ENCODE results near the gene TFDP1.

TFDP1 gene

DNA sequence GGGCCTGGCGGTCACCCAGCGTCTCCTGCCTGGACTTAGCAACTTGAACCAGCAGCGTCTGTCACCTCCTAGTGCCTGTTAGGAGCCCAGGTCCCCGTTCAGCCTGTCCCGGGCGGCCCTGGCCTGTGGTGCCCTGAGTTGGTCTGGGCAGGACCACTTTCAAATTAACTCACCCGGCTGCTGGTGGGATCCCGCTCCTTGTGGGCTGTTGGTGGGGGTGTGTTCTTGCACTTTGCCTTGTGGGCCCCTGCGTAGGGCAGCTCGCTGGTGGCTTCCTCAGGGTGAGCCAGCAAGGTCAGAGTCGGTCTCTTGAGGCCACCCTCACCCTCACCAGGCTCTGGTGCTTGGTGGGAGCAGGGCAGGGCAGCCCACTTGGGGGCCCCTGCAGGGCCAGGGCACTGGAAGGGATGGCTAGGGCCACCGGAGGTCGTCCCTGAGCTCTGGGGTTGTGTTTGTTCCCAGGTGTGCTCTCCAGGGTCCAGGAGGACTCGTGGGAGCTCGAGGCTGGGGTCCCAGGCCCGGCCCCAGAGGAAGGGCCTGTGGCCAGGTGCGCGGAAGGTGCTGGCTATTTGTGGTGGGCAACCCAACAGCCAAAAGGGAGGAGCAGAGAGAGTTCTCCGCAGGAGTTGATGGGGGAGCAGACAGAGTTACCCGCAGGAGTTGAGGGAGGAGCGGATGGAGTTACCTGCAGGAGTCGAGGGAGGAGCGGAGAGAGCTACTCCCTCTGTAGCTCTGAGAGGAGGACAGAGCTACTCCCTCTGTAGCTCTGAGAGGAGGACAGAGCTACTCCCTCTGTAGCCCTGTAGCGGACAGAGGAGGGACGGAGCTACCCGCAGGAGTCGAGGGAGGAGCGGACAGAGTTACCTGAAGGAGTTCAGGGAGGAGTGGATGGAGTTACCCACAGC is 16.9 kb downstream of the TFDP1 start:
- Histone ChIP-seq H3K36me3 (ENCODE audit: control insufficient read depth, insufficient read depth, low read length) (peaks cover 32% of the 10 kb centered on the region), H3K4me1 (ENCODE audit: control insufficient read depth, insufficient read depth, low read length) (no peaks in the 10 kb centered on the region), H3K9ac (ENCODE audit: low read depth, low read length) (no peak overlapping the region), H3K9me3 (ENCODE audit: control insufficient read depth, insufficient read depth, low read length) (no peaks in the 10 kb centered on the region), H3K27me3 (ENCODE audit: control insufficient read depth, insufficient read depth, low read length) (no peaks in the 10 kb centered on the region), H3K27ac (ENCODE audit: low read depth, low read length) (no peak overlapping the region), H3K4me3 (ENCODE audit: low read depth, low read length) (no peak overlapping the region)

DNA sequence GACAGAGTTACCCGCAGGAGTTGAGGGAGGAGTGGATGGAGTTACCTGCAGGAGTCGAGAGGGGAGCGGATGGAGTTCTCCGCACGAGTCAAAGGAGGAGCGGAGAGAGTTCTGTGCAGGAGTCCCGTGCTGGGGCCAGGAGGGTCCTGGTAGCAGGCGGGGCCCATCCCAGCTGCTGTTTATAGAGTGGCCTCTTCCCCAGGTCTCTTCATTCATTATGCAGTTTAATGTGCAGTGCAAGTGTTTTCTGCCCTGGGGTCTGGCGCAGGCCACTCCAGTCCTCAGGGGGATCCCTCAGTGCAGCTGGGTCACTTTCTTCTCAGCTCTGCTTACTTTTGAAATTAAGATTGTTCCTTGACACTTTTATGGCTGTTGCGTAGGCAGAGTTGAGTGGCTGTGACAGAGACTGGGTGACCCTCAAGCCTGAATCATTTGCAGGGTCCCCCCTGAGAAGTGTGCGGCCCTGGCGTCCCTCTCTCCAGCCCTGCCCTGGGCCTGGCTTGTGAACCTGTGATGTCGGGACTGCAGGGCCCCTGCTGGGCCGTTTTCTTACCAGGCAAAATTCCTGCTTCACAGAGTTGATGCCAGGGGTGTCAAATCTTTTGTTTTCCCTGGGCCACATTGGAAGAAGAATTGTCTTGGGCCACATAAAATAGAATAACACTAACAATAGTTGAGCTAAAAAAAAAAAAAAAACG is 17.9 kb downstream of the TFDP1 start:
- H3K4me3 ChIP-seq (ENCODE audit: low read depth, low read length) = no peak overlapping the region
- no peak overlapping the region for H3K27ac ChIP-seq (ENCODE audit: low read depth, low read length)
- H3K9ac ChIP-seq (ENCODE audit: low read depth, low read length) = no peak overlapping the region
- H3K4me1 ChIP-seq (ENCODE audit: control insufficient read depth, insufficient read depth, low read length) = no peaks in the 10 kb centered on the region
- no peaks in the 10 kb centered on the region for H3K27me3 ChIP-seq (ENCODE audit: control insufficient read depth, insufficient read depth, low read length)
- peaks cover 36% of the 10 kb centered on the region for H3K36me3 ChIP-seq (ENCODE audit: control insufficient read depth, insufficient read depth, low read length)
- H3K9me3 ChIP-seq (ENCODE audit: control insufficient read depth, insufficient read depth, low read length) = no peaks in the 10 kb centered on the region

DNA sequence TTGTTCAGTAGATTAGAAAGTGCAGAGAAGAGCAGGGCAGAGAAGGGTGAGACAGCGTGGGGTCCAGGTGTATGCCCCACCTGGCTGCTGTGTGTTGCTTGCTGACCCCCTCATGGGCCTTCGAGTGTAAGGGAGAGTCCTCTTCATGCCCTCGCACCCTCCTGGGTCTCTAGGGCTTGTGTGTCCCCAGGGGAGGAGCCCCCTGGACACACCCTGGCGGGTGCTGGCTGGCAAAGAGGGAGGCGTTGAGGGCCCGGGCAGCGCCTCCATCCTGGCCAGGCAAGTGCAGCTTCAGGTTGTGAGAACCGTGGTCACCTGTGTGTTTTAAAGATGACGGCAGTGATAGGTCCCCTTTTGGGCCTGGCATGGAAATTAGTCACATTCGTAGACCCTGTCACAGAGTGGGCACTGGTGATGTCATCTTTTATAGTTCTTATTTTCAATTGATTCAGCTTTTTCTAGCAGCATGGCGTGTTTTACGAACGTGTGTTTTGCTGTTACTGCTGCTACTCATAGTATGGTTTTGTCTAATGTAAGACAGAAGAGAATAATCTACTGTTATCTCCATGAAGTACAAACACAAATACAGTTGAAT is 18.7 kb downstream of the TFDP1 start:
- H3K9ac ChIP-seq (ENCODE audit: low read depth, low read length) = no peak overlapping the region

DNA sequence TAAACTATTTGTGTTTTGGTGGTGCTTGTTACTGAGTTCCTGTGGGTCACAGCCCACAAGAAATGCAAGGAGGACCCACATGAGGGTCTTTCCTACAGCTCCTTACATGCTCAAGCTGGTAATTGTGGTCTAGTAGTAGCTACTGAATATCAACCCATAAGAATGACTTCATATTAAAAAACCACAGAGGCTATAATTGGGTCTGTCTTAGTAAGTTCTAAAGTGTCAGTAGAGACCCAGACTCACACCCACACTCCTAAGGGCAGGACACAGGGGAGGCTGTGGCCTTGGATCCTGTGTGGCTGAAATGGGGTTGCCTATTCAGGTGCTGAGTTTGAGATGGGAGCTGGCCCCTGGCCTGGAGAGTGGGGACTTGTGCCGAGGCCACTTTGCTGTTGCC is 19.6 kb downstream of the TFDP1 start:
- no peaks in the 10 kb centered on the region for H3K9me3 ChIP-seq (ENCODE audit: control insufficient read depth, insufficient read depth, low read length)
- no peaks in the 10 kb centered on the region for H3K4me1 ChIP-seq (ENCODE audit: control insufficient read depth, insufficient read depth, low read length)
- no peak overlapping the region for H3K27ac ChIP-seq (ENCODE audit: low read depth, low read length)
- H3K9ac ChIP-seq (ENCODE audit: low read depth, low read length) = no peak overlapping the region
- H3K4me3 ChIP-seq (ENCODE audit: low read depth, low read length) = no peak overlapping the region
- H3K27me3 ChIP-seq (ENCODE audit: control insufficient read depth, insufficient read depth, low read length) = no peaks in the 10 kb centered on the region
- peaks cover 27% of the 10 kb centered on the region for H3K36me3 ChIP-seq (ENCODE audit: control insufficient read depth, insufficient read depth, low read length)

More for the DNA sequence above, 18.7 kb downstream of the TFDP1 start:
- H3K27me3 ChIP-seq (ENCODE audit: control insufficient read depth, insufficient read depth, low read length) = no peaks in the 10 kb centered on the region
- H3K4me3 ChIP-seq (ENCODE audit: low read depth, low read length) = no peak overlapping the region
- no peaks in the 10 kb centered on the region for H3K4me1 ChIP-seq (ENCODE audit: control insufficient read depth, insufficient read depth, low read length)
- H3K9me3 ChIP-seq (ENCODE audit: control insufficient read depth, insufficient read depth, low read length) = no peaks in the 10 kb centered on the region
- peaks cover 32% of the 10 kb centered on the region for H3K36me3 ChIP-seq (ENCODE audit: control insufficient read depth, insufficient read depth, low read length)
- H3K27ac ChIP-seq (ENCODE audit: low read depth, low read length) = no peak overlapping the region

DNA sequence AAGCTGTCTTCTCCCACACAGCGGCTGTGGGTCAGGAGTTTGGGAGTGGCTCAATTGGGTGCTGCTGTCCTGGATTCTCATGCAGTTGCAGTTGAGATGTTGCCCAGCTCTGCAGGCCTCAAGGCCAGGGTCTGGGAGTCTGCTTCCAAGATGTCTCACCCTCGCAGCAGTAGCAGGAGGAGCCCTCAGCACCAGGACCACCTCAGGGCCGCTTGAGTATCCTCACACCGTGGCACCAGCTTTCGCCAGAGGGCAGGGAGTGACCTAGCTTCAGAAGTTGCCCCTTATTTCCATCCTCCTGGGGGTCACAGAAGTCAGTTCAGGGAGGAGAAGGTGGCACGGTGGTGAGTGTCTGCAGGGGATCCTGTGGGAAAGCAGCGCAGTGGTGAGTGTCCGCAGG is 20.9 kb downstream of the TFDP1 start:
- H3K9me3 ChIP-seq (ENCODE audit: control insufficient read depth, insufficient read depth, low read length) = no peaks in the 10 kb centered on the region
- no peaks in the 10 kb centered on the region for H3K27me3 ChIP-seq (ENCODE audit: control insufficient read depth, insufficient read depth, low read length)
- H3K36me3 ChIP-seq (ENCODE audit: control insufficient read depth, insufficient read depth, low read length) = peaks cover 22% of the 10 kb centered on the region
- no peaks in the 10 kb centered on the region for H3K4me1 ChIP-seq (ENCODE audit: control insufficient read depth, insufficient read depth, low read length)
- no peak overlapping the region for H3K9ac ChIP-seq (ENCODE audit: low read depth, low read length)
- H3K4me3 ChIP-seq (ENCODE audit: low read depth, low read length) = no peak overlapping the region
- no peak overlapping the region for H3K27ac ChIP-seq (ENCODE audit: low read depth, low read length)

DNA sequence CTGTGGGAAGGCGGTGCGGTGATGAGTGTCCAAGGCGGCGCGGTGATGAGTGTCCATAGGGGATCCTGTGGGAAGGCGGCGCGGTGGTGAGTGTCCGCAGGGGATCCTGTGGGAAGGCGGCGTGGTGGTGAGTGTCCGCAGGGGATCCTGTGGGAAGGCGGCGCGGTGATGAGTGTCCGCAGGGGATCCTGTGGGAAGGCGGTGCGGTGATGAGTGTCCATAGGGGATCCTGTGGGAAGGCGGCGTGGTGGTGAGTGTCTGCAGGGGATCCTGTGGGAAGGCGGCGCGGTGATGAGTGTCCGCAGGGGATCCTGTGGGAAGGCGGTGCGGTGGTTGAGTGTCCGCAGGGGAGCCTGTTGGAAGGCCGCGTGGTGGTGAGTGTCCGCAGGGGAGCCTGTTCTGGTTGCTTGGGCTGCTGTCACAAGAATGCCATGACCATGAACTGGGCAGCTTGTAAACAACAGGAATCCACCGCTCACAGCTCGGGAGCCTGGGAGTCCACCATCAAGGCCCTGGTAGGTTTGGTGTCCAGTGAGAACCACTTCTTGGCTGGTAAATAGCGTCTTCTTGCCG is 21.4 kb downstream of the TFDP1 start:
- H3K9me3 ChIP-seq (ENCODE audit: control insufficient read depth, insufficient read depth, low read length) = no peaks in the 10 kb centered on the region
- no peak overlapping the region for H3K9ac ChIP-seq (ENCODE audit: low read depth, low read length)
- no peak overlapping the region for H3K27ac ChIP-seq (ENCODE audit: low read depth, low read length)
- no peaks in the 10 kb centered on the region for H3K27me3 ChIP-seq (ENCODE audit: control insufficient read depth, insufficient read depth, low read length)
- H3K36me3 ChIP-seq (ENCODE audit: control insufficient read depth, insufficient read depth, low read length) = peaks cover 26% of the 10 kb centered on the region
- no peaks in the 10 kb centered on the region for H3K4me1 ChIP-seq (ENCODE audit: control insufficient read depth, insufficient read depth, low read length)
- H3K4me3 ChIP-seq (ENCODE audit: low read depth, low read length) = no peak overlapping the region

DNA sequence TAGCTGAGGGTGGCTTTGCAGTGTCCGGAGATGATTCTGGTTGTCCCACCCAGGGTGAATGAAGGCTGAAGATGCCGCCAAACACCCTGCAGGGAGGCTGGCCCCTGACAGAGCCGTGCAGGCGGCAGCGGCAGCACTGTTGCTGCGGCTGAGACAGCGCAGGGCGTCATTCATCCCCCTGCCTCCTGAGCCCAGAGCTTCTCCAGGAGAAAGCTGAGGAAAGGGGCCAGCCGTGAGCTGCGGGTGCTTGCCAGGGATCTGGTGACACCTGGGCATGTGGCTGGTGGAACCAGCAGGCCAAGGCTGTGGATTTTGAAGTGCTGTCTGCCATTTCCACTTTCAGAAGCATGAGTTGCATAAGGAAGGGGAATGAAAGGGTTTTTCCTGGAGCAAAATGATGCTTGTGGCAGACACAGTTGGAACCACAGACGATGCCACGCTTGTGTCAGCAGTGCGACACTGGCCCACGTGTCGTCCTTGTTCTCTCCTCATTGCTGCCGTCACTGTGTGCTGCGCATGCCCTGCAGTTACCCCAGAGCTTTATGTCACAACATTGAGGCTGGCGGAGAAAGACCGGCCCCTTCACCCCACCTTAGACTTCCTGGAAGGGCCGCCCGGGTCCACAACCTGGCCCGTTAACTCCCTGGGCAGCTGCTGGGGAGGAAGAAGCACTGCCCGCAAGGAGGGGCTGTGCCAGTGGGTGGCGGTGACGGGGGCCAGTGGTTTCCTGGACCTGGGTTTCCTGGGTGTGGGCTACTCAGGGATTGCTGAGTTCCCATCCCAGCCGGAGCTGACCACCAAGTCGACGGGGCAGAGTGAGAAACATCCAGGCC is 22.7 kb downstream of the TFDP1 start:
- no peak overlapping the region for H3K9ac ChIP-seq (ENCODE audit: low read depth, low read length)

DNA sequence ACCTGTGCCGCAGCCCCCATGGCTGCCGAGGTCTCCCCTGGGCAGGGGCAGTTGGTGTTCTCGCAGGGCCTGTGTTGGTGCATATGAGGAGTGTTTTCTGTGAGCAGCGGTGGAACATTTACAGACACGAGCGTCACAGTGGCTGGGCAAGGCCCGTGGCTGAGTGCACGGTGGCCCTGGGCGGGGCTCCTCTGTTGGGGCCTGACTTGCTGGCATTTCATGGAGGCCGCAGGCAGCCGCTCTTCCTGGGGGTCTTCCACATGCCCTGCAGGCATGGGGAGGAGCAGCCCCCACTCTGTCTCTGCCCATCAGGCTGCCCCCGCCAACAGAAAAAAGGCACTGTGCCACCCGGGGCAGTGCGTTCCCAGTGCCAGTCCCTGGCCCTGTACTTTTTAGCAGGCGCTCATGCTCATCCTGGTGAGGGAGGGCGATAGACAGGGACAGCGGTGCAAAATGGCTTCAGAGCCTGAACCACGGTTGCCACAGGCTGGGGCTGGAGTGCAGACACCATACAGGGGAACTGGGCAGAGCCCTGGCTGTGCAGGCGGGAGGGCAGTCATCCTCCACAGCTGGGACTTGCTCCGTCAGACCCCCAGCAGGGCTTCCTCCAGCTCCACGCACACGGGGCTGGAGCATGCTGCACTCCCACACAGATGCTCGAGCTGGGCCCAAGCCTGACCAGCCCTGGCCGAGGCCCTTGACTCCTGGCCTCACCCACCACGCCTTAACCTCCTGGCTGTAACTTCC is 23.5 kb downstream of the TFDP1 start:
- peaks cover 40% of the 10 kb centered on the region for H3K36me3 ChIP-seq (ENCODE audit: control insufficient read depth, insufficient read depth, low read length)
- no peak overlapping the region for H3K27ac ChIP-seq (ENCODE audit: low read depth, low read length)
- H3K27me3 ChIP-seq (ENCODE audit: control insufficient read depth, insufficient read depth, low read length) = no peaks in the 10 kb centered on the region
- no peaks in the 10 kb centered on the region for H3K9me3 ChIP-seq (ENCODE audit: control insufficient read depth, insufficient read depth, low read length)
- no peak overlapping the region for H3K9ac ChIP-seq (ENCODE audit: low read depth, low read length)
- H3K4me1 ChIP-seq (ENCODE audit: control insufficient read depth, insufficient read depth, low read length) = no peaks in the 10 kb centered on the region
- no peak overlapping the region for H3K4me3 ChIP-seq (ENCODE audit: low read depth, low read length)

More for the DNA sequence above, 22.7 kb downstream of the TFDP1 start:
- Histone ChIP-seq H3K4me3 (ENCODE audit: low read depth, low read length) (no peak overlapping the region), H3K27ac (ENCODE audit: low read depth, low read length) (no peak overlapping the region), H3K9me3 (ENCODE audit: control insufficient read depth, insufficient read depth, low read length) (no peaks in the 10 kb centered on the region), H3K4me1 (ENCODE audit: control insufficient read depth, insufficient read depth, low read length) (no peaks in the 10 kb centered on the region), H3K27me3 (ENCODE audit: control insufficient read depth, insufficient read depth, low read length) (no peaks in the 10 kb centered on the region), H3K36me3 (ENCODE audit: control insufficient read depth, insufficient read depth, low read length) (peaks cover 37% of the 10 kb centered on the region)

DNA sequence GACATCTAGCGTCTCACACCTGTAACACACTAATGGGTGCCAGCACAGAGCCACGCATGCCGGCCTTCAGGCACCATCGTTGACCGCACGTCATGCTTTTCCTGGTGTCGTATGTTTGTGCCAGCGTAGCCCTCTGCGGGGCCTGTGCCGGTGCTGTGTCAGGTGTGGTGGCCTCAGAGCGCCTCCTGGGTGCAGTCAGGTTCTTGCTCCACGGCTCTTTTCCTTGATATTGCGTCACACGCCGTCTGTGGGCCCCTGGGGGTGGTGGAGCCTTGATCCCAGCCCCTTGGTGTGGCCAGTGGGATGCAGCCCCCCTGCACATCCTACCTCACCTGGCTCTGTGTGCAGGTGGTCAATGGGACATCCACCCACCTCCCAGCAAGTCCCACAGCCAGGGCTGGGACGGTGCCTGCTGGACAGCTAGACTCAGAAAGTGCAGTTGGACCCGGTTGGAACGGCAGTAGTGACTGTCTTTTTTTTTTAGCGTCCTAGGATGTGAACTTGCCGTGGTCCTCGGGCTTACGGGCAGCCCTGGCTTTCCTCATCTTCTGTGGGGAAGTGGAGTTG is 24.5 kb downstream of the TFDP1 start:
- no peak overlapping the region for H3K4me3 ChIP-seq (ENCODE audit: low read depth, low read length)
- peaks cover 40% of the 10 kb centered on the region for H3K36me3 ChIP-seq (ENCODE audit: control insufficient read depth, insufficient read depth, low read length)
- no peaks in the 10 kb centered on the region for H3K9me3 ChIP-seq (ENCODE audit: control insufficient read depth, insufficient read depth, low read length)
- no peaks in the 10 kb centered on the region for H3K27me3 ChIP-seq (ENCODE audit: control insufficient read depth, insufficient read depth, low read length)
- H3K9ac ChIP-seq (ENCODE audit: low read depth, low read length) = no peak overlapping the region
- H3K27ac ChIP-seq (ENCODE audit: low read depth, low read length) = no peak overlapping the region
- H3K4me1 ChIP-seq (ENCODE audit: control insufficient read depth, insufficient read depth, low read length) = no peaks in the 10 kb centered on the region
